Measurements from ENCODE around the gene LSM14A.
A peak's percentile ranks its signal among the peaks of the same experiment; 100 is the strongest.

Gene LSM14A

DNA sequence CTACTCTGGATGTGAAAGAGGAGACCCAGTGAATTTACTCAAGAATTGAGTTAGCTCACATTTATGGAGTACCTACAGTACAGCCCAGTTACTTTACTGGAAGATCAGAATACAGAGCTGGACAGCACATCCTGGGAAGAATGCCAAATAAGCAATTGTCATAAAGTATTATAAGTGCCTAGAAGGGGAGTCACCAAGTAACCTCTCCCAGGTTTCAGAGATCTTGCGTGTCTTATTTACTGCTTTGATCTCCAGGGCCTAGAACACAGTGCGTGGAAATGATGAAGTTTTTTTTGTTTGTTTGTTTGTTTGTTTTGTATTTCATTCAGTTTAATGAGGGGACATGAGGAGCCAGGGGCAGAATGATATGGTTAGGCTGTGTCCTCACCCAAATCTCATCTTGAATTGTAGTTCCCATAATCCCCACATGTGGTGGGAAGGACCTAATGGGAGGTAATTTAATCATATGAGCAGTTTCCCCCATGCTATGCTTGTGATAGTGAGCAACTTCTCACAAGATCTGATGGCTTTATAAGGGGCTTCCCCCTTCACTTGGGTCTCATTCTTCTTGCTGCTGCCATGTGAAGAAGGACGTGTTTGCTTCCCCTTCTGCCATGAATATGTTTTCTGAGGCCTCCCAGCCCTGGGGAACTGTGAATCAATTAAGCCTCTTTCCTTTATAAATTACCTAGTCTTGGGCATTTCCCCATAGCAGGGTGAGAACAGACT lies 87.2 kb downstream of the LSM14A start:
- DNase-seq = peak; percentile 58

DNA sequence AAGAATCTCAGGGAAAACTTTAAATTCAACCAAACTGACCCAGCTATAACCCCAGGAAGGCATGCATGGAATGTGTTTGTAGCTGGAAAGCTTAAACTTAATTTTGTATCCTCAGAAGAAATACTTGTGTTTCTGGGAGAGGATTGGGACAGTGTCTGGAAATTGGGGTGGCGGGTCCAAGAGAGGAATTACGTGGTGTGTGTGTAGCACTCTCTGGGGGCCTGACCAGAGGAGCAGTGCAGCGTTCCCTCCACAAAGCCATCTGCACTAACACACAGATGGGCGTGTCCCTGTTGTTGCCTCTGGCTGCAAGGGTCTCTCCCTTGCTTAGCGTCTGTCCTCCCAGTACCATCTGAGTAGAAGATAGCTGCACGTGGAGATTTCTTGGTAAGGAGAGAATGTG lies 88.5 kb downstream of the LSM14A start:
- peak; percentile 52 for DNase-seq

DNA sequence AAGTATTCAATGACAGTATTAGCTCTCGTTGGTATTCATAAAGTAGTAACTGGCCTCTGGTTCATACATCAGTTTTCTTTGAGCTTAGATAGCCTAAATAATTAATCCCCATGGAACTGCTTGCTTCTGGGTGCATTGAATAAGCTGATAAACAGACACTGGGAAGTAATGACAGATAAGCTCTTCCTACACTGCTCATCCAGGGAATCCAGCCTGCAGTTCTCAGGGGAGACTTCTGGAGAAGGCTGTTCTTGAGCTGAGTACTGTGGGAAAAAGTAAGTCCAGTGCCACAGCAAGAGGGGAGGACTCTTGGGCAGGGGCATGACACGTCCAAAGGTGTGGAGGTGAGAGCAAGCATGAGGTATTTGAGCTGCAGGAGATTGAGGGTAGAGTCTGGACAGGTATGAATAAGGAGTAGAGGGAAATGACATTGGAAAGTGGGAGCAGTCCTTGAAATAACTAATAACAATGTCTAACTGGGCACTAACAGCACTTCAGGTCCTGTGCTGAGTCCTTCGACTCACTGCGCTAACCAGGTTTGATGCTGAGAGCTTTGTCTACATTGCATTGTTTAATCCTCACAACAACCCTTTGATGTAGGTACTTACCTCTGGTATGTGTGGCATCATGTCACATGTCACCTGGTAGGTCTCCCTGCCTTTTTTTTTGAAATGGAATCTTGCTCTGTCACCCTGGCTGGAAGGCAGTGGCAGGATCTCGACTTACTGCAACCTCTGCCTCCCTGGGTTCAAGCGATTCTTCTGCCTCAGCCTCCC lies 89.2 kb downstream of the LSM14A start:
- DNase-seq = no peak

- DNase-seq = no peak
These were observed 91.5 kb downstream of the LSM14A start for GRCh38 chr19:34263745-34264237.

GRCh38 chr19:34265221-34265650 lies 92.9 kb downstream of the LSM14A start:
- no peak for DNase-seq

- DNase-seq = no peak
These were observed 96.8 kb downstream of the LSM14A start for GRCh38 chr19:34269081-34269480.

DNA sequence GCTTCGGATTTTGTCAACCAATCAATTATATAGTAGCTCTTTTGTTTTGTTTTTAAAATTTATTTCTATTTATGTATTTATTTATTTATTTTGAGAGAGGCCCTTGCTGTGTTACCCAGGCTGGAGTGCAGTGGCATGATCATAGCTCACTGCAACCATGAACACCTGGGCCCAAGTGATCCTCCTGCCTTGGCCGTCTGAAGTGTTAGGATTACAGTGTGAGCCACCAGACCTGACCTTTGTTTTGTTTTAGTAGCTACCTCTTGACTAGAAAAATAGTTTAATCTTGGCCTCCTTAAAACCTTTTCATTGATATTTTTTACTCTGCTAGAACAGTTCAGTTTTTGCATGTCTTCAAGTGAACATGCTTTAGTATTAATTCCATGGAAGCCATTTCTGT lies 97.2 kb downstream of the LSM14A start:
- no peak for DNase-seq

GRCh38 chr19:34269968-34270621 lies 97.8 kb downstream of the LSM14A start:
- peak; percentile 85 for DNase-seq

DNA sequence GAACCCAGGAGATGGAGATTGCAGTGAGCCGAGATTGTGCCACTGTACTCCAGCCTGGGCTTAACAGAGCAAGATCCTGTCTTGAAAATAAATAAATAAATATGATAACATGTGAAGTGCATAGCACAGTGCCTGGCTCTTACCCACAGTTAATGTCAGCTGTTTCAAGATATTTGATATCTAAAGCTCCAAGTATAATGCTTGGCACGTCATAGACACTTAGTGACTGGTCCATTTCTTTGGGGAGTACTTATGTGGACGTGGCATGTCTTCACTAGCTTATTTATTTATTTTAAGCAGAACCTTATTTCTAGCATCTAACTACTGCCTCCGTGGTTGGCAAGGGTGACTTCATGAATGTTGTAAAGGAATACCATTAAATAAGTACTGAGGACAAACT lies 100.8 kb downstream of the LSM14A start:
- DNase-seq = no peak

DNA sequence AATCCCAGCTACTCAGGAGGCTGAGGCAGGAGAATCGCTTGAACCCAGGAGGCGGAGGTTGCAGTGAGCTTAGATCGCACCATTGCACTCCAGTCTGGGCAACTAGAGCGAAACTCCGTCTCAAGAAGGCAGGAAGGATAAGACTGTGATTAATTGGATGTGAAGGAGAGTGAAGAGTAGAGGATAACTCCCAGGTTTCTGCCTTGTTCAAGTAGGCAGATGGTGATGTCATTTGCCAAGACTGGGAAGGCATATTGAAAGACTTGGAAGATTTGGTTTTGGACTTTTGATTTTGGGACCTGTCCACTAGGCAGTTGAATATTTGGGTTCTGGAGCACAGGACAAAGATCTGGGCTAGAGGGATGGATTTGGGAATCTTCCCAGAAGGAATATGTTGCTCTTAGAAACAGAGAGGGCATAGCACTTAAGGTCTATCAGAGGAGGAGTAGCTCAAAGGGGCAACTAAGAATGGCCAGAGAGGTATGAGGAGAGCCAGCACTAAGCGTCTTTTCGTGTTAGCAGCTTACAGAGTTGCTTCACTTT lies 102.1 kb downstream of the LSM14A start:
- peak; percentile 43 for DNase-seq

GRCh38 chr19:34274827-34275625 lies 102.7 kb downstream of the LSM14A start:
- peak; percentile 89 for DNase-seq

DNA sequence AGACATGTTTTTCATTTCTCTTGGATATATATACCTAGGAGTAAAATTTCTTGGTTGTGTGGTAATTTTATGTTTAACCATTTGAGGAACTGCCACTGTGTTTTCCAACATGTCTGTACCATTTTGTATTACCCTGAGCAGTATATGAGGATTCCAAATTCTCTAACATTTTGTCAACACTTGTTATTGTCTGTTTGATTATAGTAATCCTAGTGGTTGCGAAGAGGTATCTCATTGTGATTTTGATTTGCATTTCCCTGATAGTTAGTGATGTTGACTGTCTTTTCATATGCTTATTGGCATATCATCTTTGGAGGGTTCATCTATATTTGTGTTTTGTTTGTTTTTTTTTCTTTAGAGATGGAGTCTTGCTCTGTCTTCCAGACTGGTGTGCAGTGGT lies 103.4 kb downstream of the LSM14A start:
- DNase-seq = no peak

- no peak for DNase-seq
These were observed 104.3 kb downstream of the LSM14A start for GRCh38 chr19:34276614-34277013.

- no peak for DNase-seq
These were observed 104.9 kb downstream of the LSM14A start for GRCh38 chr19:34277244-34277643.

DNA sequence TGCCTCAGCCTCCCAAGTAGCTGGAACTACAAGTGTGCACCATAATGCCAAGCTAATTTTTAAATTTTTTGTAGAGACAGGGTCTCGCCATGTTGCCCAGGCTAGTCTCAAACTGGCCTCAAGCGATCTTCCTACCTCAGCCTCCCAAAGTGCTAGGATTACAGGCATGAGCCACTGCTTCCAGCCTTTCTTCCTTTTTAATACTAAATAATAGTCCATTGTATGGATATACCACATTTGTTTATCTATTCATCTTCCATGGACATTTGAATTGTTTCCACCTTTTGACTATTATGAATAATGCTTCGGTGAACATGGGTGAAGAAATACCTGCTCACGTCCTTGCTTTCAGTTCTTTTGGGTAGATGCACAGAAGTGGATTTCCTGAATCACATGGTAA lies 106.5 kb downstream of the LSM14A start:
- no peak for DNase-seq
